SH-SY5Y (cell line): ENCODE measurements around the gene EFCAB12.

Experiments used
- GATA2 ChIP-seq: IDR thresholded peaks from 2 replicates; pipeline ENCODE4 v1.6.1; 2011; ENCODE audit warnings: mild to moderate bottlenecking, low read depth, low read length
- GATA3 ChIP-seq: IDR thresholded peaks from 2 replicates; pipeline ENCODE4 v1.6.1; 2011; ENCODE audit warnings: low read depth, mild to moderate bottlenecking, low read length, moderate library complexity

The EFCAB12 gene

DNA sequence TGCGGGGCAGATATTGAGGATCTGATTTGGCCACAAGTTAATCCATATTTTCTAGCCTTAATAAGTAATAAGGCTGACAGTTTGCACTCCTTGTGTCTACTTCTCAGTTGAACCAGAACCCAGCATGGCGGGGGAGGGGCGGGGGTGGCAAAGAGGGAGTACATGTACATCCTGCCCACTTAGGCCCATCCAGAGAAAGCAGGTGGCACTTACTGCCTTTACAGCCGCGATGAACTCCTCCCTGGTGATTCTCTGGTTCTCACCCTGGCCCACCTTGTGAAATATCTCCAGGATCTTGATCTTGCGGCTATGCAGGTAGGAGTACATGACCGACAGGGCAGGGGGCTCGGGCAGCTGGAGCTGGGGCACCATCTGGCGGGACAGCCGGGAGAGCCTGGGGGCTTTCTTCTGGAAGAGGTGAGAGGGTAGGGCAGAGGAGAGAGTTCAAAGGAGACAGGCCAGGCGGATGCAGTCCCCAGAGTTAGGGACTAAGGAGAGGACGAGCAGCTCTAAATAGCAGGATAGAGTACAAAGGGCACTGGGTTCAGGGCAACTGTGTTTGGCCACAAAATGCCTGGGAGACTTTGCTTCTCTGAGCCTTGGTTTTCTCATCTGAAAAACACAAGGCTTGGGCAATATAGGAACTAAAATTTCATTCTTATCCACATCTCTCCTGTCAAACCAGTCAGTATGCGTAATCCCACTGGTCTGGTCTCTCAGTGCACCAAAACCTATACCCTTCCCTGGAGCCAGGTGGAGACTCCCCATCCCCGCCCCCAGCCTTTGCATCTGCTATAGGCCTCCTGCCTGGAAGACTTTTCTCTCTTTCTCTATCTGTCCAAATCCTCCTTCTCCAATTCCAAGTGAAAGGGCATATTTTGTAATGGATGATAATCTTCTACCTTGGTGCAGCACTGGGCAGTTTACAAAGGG is 10.1 kb downstream of the EFCAB12 start:
- no peak for TF ChIP-seq GATA3
- TF ChIP-seq GATA2: no peak

GRCh38 chr3:129417326-129417725 is 11.1 kb downstream of the EFCAB12 start:
- TF ChIP-seq GATA2 (no peak), GATA3 (no peak)

DNA sequence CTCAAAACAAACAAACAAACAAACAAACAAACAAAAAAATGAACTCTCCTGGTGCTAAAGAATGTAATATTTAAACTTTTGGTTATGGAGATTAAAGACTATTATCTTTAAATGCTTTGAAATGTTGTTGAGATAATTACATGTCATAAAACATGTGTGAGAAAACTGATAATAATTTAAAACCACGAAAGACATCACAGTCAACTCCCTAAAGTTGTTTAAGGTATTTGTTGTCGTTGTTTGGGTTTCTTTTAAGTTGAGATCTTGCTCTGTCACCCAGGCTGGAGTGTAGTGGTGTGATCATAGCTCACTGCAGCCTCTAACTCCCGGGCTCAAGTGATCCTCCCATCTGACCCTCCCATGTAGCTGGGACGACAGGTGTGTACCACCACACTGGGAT is 12.0 kb downstream of the EFCAB12 start:
- TF ChIP-seq GATA3: no peak

DNA sequence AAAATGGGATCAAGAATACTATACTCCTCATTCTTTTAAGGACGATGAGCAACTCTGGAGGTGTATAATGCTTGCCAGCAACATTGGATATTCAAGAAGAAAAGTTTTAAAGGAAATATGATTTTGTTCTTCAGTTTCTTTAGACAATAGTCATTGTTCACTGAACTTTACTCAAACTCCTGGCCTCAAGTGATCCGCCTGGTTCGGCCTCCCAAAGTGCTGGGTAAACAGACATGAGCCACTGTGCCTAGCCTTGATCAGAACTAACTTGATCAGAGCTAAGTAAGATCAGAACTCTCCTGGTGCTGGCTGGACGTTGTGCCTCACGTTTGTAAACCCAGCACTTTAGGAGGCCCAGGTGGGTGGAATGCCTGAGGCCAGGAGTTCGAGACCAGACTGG is 12.6 kb downstream of the EFCAB12 start:
- no peak for TF ChIP-seq GATA2
- TF ChIP-seq GATA3: no peak

DNA sequence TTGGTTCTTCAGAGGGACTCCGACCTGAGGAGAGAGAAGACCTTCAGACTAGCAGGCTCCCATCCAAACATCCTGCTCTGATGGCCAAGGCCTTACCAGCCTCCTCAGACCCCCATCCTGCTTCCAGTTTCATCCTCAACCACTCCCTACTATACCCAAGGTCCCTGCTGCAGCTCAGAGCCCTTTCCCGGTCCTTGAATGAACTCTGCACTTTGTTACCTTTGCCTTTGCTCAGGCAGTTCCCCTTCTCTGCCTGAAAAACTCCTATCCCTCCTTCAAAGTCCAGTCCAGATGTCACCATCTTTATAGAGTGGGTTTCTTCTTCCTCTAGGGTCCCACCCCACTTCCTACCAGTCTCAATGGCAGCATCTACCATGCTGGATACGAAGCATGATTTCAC is 13.1 kb downstream of the EFCAB12 start:
- no peak for TF ChIP-seq GATA3
- TF ChIP-seq GATA2: no peak

- TF ChIP-seq GATA3: no peak
- TF ChIP-seq GATA2: no peak
These were observed 14.5 kb downstream of the EFCAB12 start for GRCh38 chr3:129413687-129414506.

DNA sequence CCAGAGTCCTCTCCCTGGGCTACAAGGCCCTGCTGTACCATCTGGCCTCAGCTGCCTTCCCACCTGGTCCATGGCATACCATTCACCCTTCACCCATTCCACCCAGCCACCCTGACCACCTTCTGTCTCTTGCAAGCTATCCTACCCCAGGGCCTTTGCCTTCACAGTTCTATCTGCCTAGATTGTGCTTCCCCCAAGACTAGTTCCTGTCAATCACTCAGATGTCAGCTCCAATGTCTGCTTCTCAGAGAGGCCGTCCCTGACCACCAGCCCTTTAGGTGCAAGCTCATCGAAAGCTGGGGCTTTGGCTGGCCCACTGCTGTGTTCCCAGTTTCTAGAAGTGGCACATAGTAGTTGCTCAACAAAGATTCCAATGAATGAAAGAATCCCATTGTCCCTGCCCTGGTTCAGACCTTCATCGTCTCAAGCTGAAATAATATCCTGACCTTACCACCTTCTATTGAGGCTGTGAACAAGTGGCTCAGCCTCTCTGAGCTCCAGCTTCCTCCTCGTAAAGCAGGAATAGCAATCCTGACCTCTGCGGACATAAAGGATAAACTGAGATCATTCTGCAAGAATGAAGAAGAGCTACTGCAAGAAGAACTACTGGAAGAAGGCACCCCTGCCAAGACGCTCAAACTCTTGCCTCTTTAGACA is 15.8 kb downstream of the EFCAB12 start:
- TF ChIP-seq GATA3: no peak
- TF ChIP-seq GATA2: no peak

DNA sequence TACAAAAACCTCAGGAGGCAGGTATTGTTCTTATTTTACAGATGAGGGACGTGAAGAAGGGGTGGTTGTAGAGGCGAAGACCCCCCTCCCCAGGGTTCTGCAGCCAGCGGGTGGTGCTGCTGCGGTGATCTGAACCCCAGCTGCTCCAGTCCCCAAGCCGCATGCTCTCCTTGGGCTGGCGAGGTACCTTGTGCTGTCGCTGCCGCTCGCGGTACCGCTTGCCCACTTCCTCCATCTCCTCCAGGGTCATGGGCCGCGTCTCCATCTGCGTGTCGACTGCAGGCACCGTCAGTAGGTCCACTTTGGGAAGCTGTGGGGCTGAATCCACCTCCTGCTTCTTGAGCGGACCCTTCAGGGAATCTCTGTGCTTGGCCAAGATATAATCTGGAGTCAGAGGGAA is 17.5 kb downstream of the EFCAB12 start:
- no peak for TF ChIP-seq GATA2
- TF ChIP-seq GATA3: no peak

DNA sequence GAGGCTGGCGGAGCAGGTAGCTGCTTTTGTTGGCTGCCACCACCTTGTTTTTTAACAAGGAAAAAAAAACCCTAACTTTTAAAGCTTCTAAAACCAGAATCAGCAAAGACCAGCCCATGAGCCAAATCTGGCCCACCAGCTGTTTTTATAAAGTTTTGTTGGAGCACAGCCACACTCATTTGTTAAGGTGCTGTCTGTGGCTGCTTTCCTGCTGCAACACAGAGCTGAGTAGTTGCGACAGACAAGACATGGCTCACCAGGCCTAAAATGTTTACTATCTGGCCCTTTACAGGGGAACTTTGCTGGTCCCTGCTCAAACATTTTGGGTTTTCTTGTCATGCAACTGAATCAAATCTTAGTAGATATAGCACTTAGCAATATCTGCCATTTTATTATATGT is 18.9 kb downstream of the EFCAB12 start:
- no peak for TF ChIP-seq GATA2
- TF ChIP-seq GATA3: no peak

DNA sequence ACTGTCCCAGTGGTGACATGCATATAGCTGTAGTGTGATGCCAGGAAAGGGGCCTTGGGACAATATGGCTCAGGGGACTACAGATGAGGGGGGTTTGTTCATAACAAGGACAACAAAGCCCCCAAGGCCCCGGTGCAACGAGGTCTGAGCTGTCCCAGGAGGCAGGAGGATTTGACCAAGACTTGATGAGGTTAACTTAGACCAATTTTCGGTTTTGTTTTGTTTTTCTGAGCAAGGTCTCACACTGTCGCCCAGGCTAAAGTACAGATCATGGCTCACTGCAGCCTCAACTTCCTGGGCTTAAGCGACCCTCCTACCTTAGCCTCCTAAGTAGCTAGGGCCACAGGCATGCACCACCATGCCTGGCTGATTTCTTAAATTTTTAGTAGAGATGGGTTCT is 23.8 kb downstream of the EFCAB12 start:
- TF ChIP-seq GATA3 (no peak), GATA2 (no peak)

DNA sequence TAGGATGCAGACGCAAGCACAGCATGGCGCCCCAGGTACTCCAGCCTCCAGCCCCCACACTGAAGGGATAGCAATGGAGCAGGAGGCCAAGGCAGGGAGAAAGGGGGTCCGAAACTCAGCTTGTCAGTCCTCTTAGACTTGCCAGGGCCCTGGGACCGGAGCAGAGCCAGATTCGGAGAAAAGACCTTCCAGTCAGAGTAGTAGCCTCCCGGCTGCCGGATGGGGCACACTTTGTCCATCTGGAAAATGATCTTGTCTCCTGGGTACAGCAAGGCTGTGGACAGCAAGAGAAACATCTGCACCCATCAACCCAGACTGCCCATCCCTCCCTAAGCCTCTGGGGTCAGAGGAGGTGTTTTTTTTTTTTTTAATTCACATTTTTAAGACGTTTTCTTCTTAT is 24.3 kb downstream of the EFCAB12 start:
- TF ChIP-seq GATA2 (no peak), GATA3 (no peak)

GRCh38 chr3:129403450-129403849 is 25.0 kb downstream of the EFCAB12 start:
- no peak for TF ChIP-seq GATA3

DNA sequence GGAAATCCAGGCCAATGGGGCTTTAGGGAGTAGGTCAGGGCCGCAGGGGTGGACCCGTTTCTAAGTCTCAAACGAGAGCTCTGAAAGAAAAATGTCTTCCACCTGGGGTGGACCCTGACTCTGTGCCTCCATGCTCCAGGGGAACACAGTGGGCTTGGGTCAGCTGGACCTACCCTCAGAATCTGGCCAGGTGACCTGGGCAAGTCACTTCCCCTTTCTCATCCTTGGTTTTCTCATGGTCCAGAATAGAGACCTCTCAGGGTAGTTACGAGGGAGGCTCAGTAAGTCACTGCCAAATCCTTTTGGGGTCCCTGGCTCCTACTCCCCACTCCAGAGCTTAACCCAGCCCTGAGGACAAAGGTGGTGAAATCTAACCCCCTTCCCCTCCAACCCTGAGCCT is 25.8 kb downstream of the EFCAB12 start:
- TF ChIP-seq GATA2: no peak
- no peak for TF ChIP-seq GATA3

GRCh38 chr3:129402210-129402609 is 26.2 kb downstream of the EFCAB12 start:
- no peak for TF ChIP-seq GATA2
- TF ChIP-seq GATA3: no peak
